ENCODE measurements around the gene PPP2R3B.

DNA sequence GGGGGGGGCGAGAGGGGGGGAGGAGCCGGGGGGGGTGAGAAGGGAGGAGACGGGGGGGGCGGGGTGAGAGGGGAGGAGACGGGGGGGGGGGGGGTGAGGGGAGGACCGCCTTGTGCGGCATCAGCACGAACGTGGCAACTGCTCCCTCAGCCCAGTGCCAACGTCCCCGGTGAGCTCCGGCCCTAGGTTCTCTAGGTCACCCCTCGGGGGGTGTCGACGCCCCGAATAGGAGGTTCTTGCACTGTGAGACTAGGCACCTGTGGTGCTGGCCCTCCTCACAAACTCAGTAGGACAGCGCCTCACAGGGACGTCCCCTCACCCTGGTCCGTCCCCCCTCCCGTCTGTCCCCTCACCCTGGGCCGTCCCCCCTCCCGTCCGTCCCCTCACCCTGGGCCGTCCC, 46.6 kb downstream of the PPP2R3B start:
- TF ChIP-seq, protein P1, sequence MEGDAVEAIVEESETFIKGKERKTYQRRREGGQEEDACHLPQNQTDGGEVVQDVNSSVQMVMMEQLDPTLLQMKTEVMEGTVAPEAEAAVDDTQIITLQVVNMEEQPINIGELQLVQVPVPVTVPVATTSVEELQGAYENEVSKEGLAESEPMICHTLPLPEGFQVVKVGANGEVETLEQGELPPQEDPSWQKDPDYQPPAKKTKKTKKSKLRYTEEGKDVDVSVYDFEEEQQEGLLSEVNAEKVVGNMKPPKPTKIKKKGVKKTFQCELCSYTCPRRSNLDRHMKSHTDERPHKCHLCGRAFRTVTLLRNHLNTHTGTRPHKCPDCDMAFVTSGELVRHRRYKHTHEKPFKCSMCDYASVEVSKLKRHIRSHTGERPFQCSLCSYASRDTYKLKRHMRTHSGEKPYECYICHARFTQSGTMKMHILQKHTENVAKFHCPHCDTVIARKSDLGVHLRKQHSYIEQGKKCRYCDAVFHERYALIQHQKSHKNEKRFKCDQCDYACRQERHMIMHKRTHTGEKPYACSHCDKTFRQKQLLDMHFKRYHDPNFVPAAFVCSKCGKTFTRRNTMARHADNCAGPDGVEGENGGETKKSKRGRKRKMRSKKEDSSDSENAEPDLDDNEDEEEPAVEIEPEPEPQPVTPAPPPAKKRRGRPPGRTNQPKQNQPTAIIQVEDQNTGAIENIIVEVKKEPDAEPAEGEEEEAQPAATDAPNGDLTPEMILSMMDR (IDR thresholded peaks at IDR 0.05; ENCODE audit: borderline replicate concordance, extremely low read depth, low read length, poor library complexity, severe bottlenecking) = no peak
- TF ChIP-seq EZH2 (IDR thresholded peaks at IDR 0.05; ENCODE audit: borderline replicate concordance, low read depth, low read length, severe bottlenecking) = no peak

Data from DND-41 (cell line).